Measurements from ENCODE around the gene HCRT.

DNA sequence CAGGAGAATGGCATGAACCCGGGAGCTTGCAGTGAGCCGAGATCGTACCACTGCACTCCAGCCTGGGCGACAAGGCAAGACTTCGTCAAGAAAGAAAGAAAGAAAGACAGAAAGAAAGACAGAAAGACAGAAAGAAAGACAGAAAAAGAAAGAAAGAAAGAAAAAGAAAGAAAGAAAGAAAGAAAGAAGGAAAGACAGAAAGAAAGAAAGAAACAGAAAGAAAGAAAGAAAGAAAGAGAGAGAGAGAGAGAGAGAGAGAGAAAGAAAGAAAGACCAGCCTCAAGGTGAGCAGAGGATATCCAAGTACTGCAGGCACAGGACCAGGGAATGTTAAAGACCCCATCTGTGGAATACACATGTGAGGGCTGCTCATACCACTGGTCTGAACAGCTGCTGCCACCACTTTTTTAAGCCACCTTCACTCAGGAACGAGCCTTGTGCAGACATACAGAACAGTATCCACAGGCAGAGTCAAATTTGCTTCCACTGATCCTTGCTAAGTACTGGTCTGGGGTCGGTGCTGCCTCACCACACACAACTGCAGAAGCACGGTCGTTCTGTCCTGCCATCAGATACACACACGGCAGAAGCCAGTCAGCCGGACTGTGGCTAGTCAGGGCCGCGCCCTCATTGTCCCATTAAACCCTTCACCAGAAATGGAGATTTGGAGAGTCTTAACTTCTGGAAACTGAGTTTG, 38.2 kb downstream of the HCRT start:
- TF ChIP-seq, protein P1, sequence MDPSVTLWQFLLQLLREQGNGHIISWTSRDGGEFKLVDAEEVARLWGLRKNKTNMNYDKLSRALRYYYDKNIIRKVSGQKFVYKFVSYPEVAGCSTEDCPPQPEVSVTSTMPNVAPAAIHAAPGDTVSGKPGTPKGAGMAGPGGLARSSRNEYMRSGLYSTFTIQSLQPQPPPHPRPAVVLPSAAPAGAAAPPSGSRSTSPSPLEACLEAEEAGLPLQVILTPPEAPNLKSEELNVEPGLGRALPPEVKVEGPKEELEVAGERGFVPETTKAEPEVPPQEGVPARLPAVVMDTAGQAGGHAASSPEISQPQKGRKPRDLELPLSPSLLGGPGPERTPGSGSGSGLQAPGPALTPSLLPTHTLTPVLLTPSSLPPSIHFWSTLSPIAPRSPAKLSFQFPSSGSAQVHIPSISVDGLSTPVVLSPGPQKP (IDR thresholded peaks at IDR 0.05; ENCODE audit: low read depth, low read length) = no peak
- TF ChIP-seq, protein P2, sequence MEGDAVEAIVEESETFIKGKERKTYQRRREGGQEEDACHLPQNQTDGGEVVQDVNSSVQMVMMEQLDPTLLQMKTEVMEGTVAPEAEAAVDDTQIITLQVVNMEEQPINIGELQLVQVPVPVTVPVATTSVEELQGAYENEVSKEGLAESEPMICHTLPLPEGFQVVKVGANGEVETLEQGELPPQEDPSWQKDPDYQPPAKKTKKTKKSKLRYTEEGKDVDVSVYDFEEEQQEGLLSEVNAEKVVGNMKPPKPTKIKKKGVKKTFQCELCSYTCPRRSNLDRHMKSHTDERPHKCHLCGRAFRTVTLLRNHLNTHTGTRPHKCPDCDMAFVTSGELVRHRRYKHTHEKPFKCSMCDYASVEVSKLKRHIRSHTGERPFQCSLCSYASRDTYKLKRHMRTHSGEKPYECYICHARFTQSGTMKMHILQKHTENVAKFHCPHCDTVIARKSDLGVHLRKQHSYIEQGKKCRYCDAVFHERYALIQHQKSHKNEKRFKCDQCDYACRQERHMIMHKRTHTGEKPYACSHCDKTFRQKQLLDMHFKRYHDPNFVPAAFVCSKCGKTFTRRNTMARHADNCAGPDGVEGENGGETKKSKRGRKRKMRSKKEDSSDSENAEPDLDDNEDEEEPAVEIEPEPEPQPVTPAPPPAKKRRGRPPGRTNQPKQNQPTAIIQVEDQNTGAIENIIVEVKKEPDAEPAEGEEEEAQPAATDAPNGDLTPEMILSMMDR (IDR thresholded peaks at IDR 0.05) = no peak
- TF ChIP-seq RCOR1 (IDR thresholded peaks at IDR 0.05; ENCODE audit: low read depth, low read length) = no peak
- no peak for TF ChIP-seq POLR2A (IDR thresholded peaks at IDR 0.05; ENCODE audit: low read length)
- TF ChIP-seq CHD2 (IDR thresholded peaks at IDR 0.05; ENCODE audit: low read length, partially characterized antibody) = no peak
- TF ChIP-seq JUNB (IDR thresholded peaks at IDR 0.05) = no peak
- TF ChIP-seq HEYL (CRISPR knock-in tag; IDR thresholded peaks at IDR 0.05) = no peak
- TF ChIP-seq, protein P3, sequence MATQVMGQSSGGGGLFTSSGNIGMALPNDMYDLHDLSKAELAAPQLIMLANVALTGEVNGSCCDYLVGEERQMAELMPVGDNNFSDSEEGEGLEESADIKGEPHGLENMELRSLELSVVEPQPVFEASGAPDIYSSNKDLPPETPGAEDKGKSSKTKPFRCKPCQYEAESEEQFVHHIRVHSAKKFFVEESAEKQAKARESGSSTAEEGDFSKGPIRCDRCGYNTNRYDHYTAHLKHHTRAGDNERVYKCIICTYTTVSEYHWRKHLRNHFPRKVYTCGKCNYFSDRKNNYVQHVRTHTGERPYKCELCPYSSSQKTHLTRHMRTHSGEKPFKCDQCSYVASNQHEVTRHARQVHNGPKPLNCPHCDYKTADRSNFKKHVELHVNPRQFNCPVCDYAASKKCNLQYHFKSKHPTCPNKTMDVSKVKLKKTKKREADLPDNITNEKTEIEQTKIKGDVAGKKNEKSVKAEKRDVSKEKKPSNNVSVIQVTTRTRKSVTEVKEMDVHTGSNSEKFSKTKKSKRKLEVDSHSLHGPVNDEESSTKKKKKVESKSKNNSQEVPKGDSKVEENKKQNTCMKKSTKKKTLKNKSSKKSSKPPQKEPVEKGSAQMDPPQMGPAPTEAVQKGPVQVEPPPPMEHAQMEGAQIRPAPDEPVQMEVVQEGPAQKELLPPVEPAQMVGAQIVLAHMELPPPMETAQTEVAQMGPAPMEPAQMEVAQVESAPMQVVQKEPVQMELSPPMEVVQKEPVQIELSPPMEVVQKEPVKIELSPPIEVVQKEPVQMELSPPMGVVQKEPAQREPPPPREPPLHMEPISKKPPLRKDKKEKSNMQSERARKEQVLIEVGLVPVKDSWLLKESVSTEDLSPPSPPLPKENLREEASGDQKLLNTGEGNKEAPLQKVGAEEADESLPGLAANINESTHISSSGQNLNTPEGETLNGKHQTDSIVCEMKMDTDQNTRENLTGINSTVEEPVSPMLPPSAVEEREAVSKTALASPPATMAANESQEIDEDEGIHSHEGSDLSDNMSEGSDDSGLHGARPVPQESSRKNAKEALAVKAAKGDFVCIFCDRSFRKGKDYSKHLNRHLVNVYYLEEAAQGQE (IDR thresholded peaks at IDR 0.05) = no peak
- TF ChIP-seq, protein P4, sequence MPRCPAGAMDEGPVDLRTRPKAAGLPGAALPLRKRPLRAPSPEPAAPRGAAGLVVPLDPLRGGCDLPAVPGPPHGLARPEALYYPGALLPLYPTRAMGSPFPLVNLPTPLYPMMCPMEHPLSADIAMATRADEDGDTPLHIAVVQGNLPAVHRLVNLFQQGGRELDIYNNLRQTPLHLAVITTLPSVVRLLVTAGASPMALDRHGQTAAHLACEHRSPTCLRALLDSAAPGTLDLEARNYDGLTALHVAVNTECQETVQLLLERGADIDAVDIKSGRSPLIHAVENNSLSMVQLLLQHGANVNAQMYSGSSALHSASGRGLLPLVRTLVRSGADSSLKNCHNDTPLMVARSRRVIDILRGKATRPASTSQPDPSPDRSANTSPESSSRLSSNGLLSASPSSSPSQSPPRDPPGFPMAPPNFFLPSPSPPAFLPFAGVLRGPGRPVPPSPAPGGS (IDR thresholded peaks at IDR 0.05) = no peak
- TF ChIP-seq BHLHE40 (IDR thresholded peaks at IDR 0.05; ENCODE audit: low read depth, low read length) = no peak
- TF ChIP-seq EP300 (IDR thresholded peaks at IDR 0.05) = no peak

Measured in A549 (cell line).